NCI-H187 treated with DMSO at 0.1 percent for 48 hours (cell line): ENCODE measurements around the gene ZNF366.

Experiments
- DNase-seq: peaks from one replicate; lab custom pipeline; 2025; lab: John Stamatoyannopoulos, UW

ZNF366 gene

DNA sequence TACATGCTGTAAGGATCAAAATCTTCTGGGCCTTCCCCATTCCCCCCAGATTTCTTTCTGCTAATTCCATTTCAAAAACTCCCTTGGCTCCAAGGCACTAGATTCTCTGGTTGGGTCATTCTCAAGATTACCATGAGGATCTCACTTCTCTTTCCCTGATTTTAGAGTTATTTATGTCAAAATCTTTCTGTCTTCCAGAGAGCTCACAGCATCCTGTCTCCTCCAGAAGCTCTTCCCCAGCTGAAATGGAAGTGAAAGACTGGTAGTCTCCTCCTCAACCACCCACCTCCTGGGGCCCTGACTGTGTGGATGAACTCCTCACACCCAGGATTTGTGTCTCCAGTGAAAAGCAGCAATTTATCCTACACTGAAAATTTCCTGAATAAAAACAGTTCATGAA lies 11.9 kb upstream of the ZNF366 start:
- no peak for DNase-seq

DNA sequence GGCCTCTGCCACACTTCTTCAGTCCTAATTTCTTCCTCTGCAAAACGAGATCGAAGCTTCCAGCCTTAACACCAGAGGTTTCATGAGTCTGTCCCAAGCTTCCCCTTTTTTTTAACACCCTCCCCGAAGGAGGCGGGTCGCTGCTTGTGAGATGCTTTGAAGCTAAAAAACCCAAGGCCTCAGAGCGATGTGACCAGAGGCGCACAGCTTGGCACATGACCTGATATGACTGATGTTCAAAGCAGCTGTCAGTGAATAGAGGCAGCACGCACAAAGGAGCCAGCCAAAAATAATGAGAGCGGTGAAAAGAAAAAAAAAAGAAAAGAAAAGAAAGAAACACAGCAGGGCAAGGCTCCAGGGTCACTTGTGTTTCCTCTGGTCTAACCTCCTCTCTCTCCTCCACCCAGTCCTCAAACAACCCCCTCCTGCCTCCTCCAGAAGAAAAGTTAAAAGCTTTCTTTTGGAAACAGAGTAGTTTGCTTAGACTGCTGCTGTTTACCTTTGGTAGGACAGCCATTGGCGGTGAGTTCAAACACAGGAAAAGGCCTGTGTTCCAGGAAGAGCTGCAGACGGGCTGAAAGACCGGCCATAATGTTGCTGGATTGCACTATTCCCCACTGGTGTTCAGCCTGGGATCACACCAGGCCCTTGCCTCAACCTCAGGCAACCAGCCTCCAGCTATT lies 10.9 kb upstream of the ZNF366 start:
- no peak for DNase-seq

DNA sequence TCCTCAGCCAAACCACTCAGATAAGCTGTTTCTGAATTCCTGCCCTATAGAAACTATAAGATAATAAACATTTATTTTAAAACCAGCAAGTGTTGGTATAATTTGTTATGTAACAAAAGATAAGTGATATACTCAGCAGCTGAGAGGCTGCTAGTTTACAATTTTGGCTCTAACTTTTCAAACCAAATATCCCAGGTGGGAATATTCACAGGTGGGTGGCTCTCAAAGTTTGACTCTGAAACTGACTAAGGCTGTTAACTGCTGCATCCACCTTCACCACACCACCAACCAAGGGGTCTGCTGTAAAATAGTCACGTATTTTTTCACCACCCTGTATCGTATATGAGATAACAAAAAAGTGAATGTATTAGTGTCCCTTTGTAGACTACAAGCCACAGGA lies 9.7 kb upstream of the ZNF366 start:
- no peak for DNase-seq

DNA sequence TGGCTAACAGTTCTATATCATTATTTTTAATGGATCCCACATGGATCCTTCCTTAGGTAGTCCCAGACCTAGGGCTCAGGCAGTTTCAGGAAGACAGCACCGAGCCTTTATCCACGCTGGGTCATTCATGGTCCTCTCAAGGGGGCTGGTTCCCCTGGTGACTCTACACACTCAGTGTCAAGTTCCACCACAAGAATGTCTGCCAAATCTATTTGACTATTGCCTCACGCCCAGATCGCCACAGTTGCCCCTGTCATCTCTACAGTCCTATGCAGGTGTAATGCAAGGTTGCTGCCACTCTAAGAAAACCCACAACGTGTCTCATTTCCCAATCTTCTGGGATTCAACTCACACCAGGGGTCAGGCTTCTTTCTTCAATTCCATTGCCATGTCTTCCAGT lies 8.0 kb upstream of the ZNF366 start:
- DNase-seq: no peak

DNA sequence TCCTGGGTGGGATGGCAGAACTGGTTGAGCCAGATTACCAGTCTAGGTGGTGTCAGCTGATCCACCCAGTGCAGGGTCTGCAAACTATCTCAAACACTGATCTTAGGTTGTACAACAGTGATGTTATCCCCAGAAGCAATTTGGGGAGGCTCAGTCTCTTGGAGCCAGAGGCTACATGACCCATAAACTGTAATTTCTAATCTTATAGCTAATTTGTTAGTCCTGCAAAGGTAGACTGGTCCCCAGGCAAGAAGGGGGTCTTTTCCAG lies 5.3 kb upstream of the ZNF366 start:
- DNase-seq: no peak

DNA sequence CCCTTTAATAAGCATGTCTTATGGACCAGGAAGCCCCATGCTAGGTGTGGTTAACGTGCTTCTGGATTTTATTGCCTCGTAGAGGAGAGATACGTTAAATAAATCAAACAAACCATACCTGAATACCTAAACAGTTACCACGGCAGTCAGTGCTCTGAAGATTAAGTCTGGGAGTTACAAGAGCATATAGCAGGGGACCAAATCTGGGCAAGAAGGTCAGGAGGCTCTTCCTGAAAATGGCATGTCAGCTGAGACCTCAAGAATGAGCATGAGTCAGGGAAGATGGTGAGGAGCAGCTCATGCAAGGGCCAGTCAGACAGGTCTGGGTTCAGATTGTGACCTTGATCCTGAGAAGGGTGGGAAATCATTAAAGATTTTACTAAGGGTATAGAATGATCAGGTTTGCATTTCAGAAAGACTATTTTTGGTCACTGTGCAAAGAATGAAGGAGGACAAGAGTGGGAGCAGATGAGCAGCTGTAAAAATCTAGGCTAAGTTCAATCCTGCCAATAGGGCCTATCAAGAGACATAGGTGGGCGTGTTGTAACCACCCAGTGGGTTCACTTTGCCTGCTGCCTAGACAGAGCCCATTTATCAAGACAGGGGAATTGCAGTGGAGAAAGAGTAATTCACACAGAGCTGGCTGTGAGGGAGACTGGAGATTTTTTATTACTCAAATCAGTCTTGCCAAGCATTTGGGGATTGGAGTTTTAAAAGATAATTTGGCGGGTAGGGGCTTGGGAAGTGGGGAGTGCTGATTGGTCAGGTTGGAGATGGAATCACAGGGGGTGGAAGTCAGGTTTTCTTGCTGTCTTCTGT lies 4.8 kb upstream of the ZNF366 start:
- DNase-seq: no peak

DNA sequence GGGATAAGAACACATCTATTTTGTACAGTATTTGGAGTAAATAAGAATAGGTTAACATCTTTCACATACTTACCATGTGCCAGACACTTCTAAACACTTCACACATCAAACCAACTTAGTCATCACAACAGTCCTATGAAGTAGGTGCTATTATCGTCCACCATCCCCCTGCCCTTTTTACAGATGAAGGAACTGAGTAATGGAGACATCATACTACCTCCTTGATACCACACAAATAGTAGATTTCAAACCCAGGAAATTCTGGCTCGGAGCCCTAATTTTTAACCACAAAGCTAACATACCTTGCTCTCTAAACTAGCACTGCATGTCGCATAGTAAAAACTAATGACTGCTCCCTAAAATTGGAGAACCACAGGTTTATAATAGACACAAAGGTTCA lies 4.2 kb upstream of the ZNF366 start:
- no peak for DNase-seq

DNA sequence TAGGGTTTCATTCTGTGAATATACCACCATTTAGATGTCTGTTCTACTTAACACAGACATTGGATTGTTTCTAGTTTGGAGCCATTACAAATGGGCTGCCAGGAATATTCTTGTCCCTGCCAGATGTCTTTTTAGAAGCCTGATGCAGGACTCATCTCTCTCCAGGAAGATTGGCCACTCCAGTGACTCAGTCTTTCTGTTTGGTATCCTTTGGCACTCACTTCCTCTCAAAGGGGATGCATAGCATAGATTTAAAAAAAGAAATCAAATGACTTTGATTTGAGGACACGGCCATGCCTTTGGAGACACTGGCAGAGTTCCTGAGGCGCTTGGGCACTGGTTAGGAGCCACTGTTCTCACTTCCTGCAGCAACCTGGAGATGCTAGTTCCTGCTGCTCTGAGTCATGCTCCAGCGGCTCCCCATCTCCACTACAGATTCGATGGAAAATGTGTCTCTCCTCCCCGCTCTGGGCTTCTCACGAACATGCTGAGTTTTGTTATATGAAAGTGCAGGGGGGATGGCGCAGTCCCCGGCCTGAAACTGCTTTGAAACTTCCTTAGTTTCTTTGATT lies 3.5 kb upstream of the ZNF366 start:
- DNase-seq: no peak

DNA sequence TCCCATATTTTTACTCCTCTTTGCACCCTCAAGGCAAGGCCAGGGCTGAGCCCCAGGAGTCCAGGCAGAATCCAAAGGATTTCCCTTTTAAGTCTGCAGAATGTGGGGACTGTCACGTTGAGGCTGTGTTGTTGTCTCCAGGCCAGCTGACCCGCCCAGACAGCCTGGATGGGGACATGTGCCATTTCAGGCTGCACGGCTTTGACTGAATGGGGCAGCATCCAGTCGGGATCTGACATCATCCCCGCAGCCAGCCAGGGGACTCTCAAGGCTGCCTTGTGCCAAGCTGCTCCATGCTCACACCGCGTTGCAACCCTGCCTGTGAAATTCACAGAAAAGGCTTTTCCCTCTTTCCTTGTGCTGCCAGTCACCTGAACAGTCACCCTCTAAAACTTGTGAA lies 2.2 kb upstream of the ZNF366 start:
- DNase-seq: no peak

DNA sequence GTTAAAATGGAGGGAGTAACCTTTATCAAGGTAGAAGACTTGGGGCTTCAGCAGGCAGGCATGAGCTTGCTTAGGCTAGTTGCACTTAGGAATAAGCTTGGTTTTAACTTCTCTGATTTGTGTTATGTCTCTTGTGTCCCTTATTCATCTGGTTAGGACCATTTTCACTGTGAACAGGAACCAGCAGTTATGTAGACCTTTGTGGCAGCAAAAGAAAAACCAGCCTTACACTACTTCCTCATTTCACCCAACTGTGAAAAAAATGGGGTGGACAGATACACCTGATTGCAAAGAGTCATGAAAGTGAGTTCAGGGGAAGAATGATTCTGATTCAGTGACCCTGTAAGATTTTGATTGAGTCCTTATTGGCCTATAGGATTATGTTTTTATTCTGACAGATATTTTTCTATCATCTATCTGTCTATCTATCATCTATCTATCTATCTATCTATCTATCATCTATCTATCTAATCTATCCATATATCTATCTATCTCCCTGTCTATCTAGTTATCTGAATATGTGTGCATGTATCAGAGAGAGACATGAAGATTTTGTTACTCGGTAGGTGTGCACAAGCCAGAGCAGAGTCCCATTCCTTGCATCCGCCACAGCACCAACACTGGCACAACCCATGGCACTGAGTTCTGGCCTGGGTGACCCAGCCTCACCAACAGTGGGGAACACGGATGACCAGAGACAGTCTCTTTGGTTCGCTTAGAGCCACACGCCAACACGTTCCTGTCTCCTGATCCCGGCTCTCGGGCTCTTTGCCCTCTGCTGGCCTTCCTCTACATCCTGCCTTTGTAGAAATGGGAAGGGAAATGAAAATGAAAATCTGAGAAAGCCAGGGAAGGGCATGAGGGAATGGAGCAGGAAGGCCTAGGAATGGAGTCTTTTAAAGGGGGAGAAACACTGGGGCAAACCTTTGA lies 1.3 kb upstream of the ZNF366 start:
- no peak for DNase-seq

DNA sequence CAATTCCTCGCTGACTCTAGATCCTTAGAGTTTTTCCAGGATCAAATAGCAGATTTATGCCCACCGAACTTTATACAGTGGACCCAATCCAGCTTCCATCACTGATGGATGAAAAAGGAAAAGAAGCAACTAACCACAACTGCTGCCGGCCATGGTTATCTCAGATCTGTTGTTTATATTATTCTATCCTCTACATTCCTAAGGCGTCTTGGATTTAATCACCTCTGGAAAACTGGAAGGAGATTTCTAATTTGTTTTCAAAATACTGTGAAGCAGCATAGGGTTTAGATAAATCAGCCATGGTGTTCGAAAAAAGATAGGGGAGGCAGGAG lies 663 bp upstream of the ZNF366 start:
- DNase-seq: no peak

DNA sequence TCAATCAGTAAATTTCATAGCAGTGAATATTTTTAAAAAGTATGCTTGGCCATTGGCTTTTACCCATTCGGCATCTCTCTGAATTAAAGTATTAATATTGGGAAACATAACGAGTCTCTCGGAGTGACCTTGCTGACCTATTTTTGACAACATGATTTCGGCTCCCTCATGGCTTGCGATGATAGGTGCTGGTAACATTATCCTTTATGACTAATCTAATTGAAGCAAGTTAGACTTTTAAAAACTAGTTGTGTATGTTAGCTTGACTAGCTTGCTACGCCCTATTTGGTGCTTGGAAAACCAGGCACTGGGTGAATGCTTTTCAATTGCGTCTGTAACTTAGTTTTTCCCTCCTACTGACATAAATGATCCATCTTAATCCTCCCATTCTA lies 1.1 kb downstream of the ZNF366 start:
- DNase-seq: no peak

DNA sequence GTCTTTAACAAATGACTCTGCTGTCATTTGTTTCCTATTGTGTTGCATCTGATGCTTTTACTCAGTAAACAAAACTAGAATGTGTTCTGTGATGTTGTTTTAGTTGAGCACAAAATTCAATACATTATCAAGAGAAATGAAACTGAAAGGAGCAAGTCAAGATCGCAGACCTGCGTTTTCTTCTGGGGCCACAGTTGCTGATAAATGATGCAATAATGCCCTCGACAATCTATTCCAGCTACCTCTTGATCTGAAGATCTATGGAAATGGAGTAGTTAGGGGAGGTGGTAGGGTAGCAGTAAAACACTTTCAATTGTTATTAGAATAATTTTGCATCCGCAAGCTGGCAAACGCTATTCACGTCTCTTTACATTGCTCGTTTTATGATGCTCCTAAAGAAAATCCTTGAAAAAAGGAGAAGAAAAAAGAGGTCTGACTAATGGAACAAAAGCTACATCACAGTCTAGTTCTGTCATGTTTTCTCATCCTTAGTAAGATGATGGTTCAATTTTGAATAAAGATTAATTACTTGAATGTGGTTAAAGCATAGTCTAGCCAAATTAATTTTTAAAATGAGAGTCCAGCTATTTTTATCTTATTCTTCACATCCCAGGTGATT lies 1.6 kb downstream of the ZNF366 start:
- DNase-seq: no peak

DNA sequence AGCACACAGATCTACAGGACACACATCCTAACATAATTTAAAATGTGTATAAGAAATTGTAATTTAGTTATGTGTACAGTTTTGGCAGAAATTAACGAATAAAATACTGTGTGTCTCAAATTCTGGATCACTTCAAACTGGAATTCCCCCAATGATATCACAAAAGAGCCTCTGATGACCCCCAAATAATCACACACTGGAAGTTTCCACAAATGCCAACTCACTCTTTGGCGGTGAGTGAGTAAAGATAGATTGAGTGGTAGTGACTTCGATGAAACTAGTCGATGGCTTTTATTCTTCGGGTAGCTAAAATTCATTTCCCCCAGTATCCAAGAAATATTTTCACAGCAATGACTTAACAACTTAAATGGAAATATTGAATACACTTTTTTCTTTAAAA lies 2.2 kb downstream of the ZNF366 start:
- DNase-seq: no peak

DNA sequence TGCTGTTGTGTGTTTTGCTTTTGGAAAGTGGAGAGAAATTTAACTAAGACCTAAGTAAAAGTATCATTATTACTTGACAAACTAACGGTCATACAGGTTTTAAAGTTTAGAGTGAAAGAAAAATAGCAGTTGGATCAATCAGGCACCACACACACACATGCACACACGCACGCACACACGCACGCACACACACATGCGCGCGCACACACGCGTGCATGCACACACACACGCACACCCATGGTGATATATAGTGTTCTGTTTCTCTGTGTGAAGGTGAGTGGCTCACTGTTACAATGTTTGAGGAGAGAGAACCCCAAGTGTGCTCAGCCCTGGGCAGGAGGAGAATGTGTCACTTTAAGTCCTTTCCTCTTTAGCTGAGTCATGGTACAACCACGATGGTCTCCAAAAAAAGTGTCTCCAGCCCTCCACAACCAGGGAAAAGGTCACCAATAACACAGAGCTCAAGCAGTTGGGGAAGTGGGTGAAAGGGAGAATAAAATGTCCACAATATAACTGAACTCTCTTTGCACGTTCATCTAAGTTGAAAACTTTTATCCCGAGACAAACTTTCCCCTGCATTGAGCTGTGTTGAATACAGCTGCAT lies 3.2 kb downstream of the ZNF366 start:
- DNase-seq: no peak

DNA sequence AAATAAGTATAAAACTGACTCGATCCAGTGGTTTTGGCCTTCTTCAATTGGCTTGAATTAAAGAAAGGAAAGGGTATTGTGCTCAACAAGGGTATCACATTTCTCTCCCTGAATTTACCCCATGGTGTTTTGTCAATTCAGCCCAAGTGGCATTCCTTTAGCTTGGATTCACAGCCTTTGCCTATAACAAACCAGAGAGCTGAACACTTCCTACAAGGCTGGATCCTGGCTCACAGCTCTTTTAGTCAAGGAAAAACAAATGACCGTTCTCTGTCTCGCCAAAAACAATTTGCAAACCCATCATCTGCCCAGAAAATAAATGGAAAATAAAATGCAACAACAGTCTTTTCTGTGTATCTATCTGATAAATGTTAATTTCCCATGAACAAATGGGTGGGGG lies 5.7 kb downstream of the ZNF366 start:
- no peak for DNase-seq

DNA sequence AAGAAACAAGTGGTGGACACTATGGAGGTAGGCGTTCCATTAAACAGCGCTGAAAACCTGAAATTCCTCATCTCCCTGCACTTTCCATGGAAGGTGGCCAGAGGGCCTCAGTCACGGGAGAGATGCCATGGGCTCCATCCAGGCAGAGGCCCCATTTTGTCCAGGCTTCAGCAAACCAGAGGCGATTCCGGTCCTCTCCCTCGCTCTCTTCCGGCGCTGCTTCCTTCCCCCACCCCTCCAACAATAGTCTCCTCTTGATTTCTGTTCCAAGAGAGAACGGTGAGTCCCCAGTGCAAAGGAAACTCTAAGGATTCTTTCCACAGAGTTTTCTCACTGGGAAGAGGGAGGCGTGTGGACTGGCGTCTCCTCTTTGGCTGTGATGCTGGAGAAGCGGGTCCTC lies 7.5 kb downstream of the ZNF366 start:
- no peak for DNase-seq

DNA sequence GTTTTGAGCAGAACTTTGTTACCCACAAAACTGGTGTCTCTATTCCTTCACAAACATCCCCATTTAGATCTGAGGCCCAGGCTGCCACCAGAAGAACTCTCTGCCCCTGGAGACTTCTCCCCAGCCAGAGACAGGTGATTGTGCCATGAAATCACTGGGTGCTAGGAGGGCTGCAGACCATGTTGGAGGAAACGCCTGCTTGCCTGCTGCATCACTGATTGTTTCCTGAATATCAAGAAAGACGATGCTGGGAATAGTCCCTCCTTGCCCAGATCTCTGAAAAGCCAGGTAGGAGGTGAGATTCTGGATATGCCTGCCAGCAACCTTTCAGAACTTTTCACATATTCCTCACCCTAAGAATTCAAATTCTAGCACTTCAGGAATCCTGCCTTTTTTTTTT lies 8.1 kb downstream of the ZNF366 start:
- no peak for DNase-seq

DNA sequence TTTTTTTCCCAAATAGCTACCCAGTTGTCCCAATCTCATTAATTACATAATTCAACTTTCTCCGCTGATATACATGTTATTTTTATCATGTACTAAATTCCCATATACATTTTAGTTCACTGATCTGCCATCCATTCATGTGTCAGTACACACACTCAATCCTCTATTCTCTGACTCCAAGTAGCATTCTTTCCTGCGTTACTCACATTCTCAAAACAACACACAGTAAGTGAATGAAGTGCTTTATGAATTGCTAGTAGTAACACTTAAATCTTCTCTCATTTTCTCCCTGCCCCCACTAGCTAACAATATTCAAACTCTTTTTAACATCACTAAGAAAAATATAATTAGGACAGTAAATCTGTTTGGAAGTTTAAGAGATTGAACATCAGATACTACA lies 8.9 kb downstream of the ZNF366 start:
- no peak for DNase-seq

DNA sequence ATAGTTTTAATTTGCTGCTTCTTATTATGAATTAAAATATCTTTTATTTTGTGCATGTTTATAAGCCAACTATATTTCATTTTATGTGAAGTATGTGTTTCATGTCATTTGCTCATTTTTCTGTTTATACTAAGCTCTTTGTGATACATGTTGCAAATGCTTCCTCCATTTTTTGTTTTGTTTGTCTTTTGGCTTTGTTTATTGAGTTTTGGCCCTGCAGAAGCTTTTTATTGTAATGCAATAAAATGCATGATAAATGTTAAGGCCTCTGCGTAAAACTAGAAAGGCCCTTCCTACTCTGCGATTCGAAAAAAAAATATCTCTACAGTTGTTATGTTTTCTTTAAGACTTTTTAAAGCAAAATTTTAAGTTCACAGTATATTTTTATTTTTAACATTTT lies 9.4 kb downstream of the ZNF366 start:
- DNase-seq: no peak

DNA sequence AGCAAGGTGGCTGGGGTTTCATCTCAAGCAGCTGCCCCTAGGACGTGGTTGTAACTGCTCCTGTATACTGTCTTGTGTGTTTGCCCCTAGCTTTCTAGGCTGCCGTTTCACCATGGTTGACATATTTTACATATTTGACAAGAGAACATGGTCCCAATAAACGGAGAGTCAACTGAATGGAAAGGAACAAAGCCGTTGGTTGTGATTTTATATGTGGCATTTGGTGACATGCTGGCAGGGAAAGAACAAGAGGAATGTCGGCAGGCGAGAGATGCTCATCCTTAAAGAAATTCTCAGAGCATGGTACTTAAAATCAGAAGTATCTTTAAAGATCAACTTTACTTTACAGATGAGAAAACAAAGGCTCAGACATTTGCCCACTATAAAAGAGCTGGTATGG lies 11.8 kb downstream of the ZNF366 start:
- DNase-seq: no peak

DNA sequence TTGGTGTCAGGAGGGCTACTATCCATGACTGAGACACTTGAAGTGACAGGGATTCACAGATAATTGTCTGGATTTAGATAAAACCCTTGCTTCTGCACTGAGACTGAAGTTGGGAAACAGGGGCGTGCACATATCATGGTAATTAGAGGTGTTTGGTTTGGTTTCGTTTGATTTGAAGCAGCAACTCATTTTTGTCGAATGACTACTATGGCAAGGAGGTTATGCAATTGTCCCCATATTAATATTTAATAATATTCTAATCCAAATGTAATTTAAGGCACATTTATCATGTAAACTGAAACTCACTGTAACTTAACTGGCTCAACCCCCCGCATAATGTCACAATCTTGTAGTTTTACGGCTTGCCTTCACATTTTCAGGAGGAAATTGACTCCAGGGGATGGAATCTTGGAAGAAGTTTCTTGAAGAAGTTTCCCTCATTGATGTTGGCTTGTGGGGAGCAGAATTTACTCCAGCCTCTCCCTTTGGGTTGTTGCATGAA lies 12.5 kb downstream of the ZNF366 start:
- no peak for DNase-seq
